Anterior cingulate cortex (tissue), 58 donors: ENCODE measurements around the gene PRKCQ.
"Not testable (repeated sequence)": the region's sequence is repeated elsewhere in the genome, so short reads cannot be mapped to it uniquely, and the experiment has no call there.

Experiments used
- DNase-seq, 58 donors: peaks; one replicate each; lab custom pipeline; 2025; lab: John Stamatoyannopoulos, UW

The PRKCQ gene

GRCh38 chr10:6597478-6597877 is 17.4 kb upstream of the PRKCQ start:
- no peak for DNase-seq

GRCh38 chr10:6595499-6595898 is 15.4 kb upstream of the PRKCQ start:
- DNase-seq = no peak

GRCh38 chr10:6593241-6593671 is 13.2 kb upstream of the PRKCQ start:
- DNase-seq = no peak

- DNase-seq = no peak
Measured at GRCh38 chr10:6592080-6592479, 12.0 kb upstream of the PRKCQ start.

GRCh38 chr10:6591668-6592067 is 11.6 kb upstream of the PRKCQ start:
- no peak for DNase-seq

- no peak for DNase-seq
Measured at GRCh38 chr10:6590100-6590499, 10.0 kb upstream of the PRKCQ start.

- no peak for DNase-seq
Measured at GRCh38 chr10:6589287-6590094, 9.4 kb upstream of the PRKCQ start.

- DNase-seq = no peak
Measured at GRCh38 chr10:6588845-6589244, 8.8 kb upstream of the PRKCQ start.

GRCh38 chr10:6588082-6588481 is 8.0 kb upstream of the PRKCQ start:
- no peak for DNase-seq

GRCh38 chr10:6586501-6586900 is 6.4 kb upstream of the PRKCQ start:
- DNase-seq = no peak

- DNase-seq = no peak
Measured at GRCh38 chr10:6583447-6583846, 3.4 kb upstream of the PRKCQ start.

GRCh38 chr10:6582913-6583312 is 2.8 kb upstream of the PRKCQ start:
- not testable (repeated sequence) for DNase-seq

- DNase-seq = no peak
Measured at GRCh38 chr10:6582298-6582697, 2.2 kb upstream of the PRKCQ start.

- peak in 1 of 58 donors; percentile 21 for DNase-seq
Measured at GRCh38 chr10:6581778-6582228, 1.7 kb upstream of the PRKCQ start.

- DNase-seq = not testable (repeated sequence)
Measured at GRCh38 chr10:6581223-6581622, 1.1 kb upstream of the PRKCQ start.

GRCh38 chr10:6580279-6581029 is 378 bp upstream of the PRKCQ start:
- DNase-seq = peak in 53 of 58 donors; percentile 16 to 86 (median 73)

- peak in 2 of 58 donors; percentile 19 to 22 for DNase-seq
Measured at GRCh38 chr10:6579183-6579903, 733 bp downstream of the PRKCQ start.

GRCh38 chr10:6578795-6579182 is 1.3 kb downstream of the PRKCQ start:
- DNase-seq = no peak

- DNase-seq = no peak
Measured at GRCh38 chr10:6578251-6578771, 1.8 kb downstream of the PRKCQ start.

GRCh38 chr10:6576326-6576725 is 3.8 kb downstream of the PRKCQ start:
- DNase-seq = no peak

GRCh38 chr10:6574664-6575176 is 5.4 kb downstream of the PRKCQ start:
- DNase-seq = no peak
